GM15510 (cell line): ENCODE measurements around the gene RPL39.

Experiments
- POLR2A ChIP-seq: IDR thresholded peaks from 3 replicates; pipeline ENCODE4 v1.6.1; 2011; ENCODE audit warnings: borderline replicate concordance; ENCODE audit not compliant: insufficient read length; ENCODE audit errors: extremely low read depth

The RPL39 gene

GRCh38 chrX:119775517-119776238 is 15.8 kb downstream of the RPL39 start:
- TF ChIP-seq POLR2A, result no peak

- no peak for TF ChIP-seq POLR2A
These were observed 27.5 kb downstream of the RPL39 start for GRCh38 chrX:119763836-119764387.

DNA sequence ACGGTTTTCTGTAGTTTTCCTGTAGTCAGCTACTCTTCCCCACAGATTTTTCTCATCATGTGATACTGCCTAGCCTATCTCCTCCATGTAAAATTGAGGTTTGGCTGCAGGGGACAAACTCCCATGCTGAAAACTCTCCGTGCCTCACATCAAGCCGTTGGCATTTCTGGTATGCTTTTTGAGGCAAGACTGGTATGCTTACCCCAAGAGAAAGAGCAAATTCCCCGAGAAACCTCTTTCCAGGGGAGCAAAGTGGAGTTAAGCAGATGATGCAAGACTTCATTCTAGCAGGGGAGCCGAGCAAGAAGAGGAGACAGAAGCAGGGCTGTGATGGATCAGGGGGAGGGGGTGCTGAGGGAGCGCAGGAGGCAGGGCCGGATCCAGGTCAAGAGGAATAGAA is 28.2 kb downstream of the RPL39 start:
- TF ChIP-seq POLR2A, result no peak

GRCh38 chrX:119762718-119763117 is 28.7 kb downstream of the RPL39 start:
- TF ChIP-seq POLR2A, result no peak

DNA sequence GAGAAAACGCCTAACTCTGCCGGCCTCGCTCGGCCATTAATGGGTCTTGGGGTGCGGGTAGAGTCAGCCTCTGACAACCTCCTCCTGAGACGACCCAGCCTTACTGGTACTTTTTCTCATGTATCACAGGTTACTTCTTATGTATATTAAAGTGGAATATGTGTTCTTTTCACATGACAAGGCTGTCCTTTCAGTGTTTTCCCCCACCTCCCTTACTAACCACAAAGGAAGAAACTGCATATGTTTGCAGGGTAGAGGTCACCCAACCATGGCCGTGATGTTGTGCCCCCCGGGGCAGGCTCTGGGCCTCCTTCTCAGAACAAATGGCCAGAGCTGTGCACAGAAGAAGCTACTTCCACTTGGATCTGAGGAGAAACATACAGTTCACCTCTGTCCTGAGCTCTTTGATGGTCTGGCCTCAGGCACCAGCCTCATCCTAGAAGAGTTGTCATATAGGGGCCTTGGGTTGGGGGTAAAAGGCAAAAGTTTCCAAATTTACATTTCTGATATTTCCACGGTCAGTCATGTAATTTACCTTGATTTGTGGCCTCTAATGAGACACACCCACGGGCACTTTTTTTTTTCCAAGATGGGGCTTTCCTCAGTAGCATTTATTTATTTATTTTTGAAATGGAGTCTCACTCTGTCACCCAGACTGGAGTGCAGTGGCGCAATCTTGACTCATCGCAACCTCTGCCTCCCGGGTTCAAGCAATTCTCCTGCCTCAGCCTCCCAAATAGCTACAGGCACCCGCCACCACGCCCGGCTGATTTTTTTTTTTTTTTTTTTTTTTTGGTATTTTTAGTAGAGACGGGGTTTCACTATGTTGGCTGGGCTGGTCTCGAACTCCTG is 31.2 kb downstream of the RPL39 start:
- TF ChIP-seq POLR2A, result peak; percentile 31

DNA sequence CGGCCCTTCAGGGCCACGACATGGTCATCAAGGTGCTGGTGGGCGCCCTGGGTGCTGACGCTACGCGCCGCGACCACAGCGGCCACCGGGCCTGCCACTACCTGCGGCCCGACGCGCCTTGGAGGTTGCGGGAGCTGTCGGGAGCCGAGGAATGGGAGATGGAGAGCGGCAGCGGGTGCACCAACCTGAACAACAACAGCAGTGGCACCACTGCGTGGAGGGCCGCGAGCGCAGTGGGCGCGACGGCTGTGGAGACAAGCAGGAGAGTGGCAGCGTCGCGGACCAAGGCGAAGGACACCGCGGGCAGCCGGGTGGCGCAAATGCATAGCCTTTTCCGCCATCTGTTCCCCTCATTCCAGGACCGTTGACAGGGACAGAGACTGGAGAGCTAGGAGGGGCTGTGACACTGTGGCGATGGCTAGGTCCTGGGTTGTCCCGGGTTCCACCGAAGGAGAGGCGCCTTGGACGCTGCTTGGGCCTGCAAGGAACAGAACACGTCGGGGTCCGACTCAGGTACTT is 32.1 kb downstream of the RPL39 start:
- TF ChIP-seq POLR2A, result no peak

- TF ChIP-seq POLR2A, result no peak
These were observed 32.6 kb downstream of the RPL39 start for GRCh38 chrX:119758731-119759247.

GRCh38 chrX:119757979-119758730 is 33.3 kb downstream of the RPL39 start, which contains the start of gene SOWAHD:
TSS of gene SOWAHD (plus strand) at chrX:119758588. CDS start at chrX:119758668, 80 bp downstream.
- TF ChIP-seq POLR2A, result peak; percentile 16

GRCh38 chrX:119757646-119757978 is 33.8 kb downstream of the RPL39 start:
- TF ChIP-seq POLR2A, result no peak

GRCh38 chrX:119756926-119757635 is 34.3 kb downstream of the RPL39 start:
- no peak for TF ChIP-seq POLR2A

GRCh38 chrX:119755981-119756533 is 35.4 kb downstream of the RPL39 start:
- no peak for TF ChIP-seq POLR2A

DNA sequence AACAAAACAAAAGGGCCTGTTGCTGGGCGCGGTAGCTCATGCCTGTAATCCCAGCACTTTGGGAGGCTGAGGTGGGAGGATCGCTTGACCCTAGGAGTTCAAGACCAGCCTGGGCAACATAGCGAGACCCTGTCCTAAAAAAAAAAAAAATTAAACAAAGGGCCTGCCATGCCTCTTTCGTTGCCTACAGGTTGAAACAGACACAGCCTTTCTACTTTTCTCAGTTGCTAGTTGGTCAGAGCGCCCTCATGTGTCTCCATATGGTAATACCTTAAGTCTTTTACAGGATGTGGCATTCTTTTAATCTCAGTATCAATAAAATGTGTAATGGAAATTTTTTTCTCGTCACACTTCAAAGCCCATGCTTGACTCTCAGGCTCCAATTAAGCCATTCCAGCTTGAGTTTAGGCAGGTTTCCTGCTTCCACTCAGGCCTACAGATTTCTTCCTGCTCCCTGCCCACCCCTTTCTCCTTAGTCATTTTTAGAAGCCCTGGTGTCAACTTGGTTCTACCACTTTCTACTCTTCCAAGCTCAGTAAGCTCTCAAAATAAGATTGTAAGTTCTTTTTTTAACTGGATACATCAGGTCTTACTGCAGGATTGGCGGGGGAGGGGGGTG is 37.7 kb downstream of the RPL39 start:
- no peak for TF ChIP-seq POLR2A

DNA sequence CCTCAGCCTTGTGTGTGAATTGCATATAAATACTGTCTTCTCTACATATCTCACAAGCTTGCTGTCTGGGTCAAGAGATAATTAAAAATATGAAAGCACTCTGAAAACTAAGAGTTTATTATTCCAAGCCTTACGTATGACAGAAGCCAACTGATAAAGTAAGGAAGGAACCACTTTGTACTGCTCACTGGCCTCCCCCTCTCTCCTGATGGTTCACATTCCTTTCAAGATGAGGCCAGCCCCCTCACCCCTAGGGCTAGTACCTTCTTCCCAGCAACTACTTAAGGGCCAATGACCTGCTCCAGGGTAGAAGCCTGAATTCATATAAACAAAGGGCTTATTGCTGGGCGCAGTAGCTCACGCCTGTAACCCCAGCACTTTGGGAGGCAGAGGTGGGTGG is 38.4 kb downstream of the RPL39 start:
- TF ChIP-seq POLR2A, result no peak
